Right renal cortex interstitium (tissue), 3 donors: ENCODE measurements around the gene PRDM16. TPM values are rescaled to one million over a fixed set of nuclear protein-coding genes. Genes with fewer than 3 reads are reported as not detected.
A peak's percentile ranks its signal among the peaks of the same experiment; 100 is the strongest.

Experiments used
- DNase-seq, 3 donors: peaks; one replicate each; pipeline ENCODE4 v3.0.0-alpha.2; 2013; ENCODE audit warnings: low read depth in 3 of 3, low spot score in 2 of 3
- polyA plus RNA-seq, 3 donors: library from polyadenylated mRNA; unstranded; fragments of 120-200 nt; gene quantifications; one replicate each; pipeline ENCODE4 v1.2.1, GENCODE V29; 2013; ENCODE audit not compliant: insufficient read length in 3 of 3

PRDM16 gene
- polyA plus RNA-seq, 3 donors = 4.8 to 6.6 (median 6.4) TPM

DNA sequence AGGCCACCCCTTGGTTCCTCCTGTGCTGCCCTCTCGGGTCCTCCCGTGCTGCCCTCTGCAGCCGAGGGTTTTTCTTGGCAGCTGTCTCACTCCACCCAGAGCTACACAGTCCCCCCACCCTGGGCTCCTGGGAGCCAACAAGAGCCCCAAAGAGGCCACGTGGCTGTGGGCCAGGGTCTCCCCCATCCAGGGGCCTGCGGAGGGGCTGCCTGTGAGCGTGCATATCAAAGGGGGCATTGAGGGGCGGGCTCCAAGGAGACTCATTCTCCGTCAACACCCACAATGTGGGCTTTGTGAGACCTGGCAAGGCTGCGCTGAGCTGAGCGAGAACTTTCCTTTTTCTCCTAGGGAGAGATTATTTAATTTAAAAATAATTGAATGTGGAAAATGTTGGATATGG, 276.8 kb downstream of the PRDM16 start:
- DNase-seq = no peak

DNA sequence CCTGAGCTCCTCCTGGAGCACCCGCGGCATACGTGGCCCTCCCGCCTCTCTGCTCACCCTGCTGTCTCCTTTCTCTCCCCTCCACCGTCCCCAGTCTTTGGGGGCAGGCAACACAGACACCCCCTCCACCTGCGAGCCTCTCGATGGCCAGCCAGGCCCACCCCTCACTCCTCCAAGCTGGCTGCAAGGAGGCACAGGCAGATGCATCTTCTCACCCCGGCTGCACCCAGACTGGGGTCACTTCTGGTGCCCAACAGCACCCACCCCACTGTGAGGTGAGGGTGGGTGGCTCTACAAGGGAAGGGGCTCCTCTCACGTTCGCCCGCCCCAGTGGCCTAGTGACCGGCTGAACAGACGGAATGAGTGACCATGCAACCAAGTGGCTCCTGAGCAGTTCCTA, 277.5 kb downstream of the PRDM16 start:
- DNase-seq = no peak

DNA sequence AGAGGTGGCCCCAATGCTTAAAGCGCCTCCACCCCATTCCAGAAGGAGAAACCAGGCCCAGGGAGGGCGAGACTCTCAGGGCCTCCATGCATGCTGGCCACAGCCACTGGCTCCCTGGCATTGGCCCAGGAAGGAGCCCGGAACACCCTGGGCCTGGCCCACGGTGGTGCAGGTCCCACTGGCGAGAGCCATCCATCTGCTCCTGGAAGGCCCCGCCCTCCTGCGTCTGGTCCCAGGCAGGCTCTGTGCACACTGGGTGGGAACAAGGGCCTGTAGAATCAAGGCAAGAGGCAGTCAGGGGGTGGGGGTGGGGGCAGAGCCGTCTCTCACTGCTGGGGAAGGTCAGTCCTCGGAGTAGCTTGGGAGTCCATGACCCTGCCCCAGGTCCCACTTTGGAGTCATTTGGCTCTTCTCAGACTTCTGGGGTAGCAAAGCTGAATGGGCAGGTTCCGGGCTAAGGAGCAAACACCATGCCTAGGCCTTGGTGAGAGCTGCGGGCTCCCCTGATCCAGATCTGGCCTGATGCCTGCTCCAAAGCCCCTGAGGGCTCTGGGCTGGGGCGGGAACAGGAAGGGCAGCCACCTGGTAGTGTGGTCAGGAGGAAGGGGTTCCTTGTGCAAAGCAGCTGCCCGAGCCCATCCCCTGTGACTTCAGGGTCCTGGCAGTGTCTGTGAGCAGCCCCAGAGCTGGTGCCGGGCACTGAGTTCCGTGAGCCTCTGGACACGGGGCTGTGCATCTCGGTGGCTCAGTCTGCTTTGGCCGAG, 278.4 kb downstream of the PRDM16 start:
- no peak for DNase-seq

DNA sequence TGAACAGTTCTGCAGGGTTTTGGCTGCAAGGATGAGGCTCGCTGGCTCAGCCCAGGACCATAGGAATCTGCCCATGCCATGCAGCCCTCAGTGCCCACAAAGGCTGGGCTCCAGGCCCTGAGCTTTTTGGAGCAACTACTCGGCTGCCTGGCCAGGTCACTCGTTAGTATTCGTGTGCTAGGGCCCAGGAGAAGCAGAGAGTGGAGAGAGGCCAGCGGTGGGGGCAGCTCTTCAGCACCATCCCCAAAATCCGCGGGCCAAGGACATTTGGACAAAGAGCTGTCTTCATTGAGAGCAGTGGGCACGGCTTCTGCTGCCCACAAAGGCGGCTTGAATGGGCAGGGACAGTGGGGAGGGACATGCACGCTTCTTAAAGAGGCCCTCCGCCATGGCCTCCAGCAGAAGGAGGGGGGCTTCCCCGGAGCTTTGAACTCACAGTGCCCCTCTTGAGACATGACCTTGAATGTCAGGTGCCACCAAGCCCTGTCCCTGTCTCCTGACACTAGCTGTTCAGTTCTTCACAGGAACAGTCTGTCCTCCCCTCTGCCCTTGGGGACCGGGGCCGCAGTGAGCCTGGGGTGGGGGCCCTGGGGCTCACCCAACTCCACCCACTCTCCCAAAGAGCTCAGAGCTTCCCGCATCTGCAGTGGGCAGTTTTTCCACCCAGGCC, 279.3 kb downstream of the PRDM16 start:
- DNase-seq = no peak

DNA sequence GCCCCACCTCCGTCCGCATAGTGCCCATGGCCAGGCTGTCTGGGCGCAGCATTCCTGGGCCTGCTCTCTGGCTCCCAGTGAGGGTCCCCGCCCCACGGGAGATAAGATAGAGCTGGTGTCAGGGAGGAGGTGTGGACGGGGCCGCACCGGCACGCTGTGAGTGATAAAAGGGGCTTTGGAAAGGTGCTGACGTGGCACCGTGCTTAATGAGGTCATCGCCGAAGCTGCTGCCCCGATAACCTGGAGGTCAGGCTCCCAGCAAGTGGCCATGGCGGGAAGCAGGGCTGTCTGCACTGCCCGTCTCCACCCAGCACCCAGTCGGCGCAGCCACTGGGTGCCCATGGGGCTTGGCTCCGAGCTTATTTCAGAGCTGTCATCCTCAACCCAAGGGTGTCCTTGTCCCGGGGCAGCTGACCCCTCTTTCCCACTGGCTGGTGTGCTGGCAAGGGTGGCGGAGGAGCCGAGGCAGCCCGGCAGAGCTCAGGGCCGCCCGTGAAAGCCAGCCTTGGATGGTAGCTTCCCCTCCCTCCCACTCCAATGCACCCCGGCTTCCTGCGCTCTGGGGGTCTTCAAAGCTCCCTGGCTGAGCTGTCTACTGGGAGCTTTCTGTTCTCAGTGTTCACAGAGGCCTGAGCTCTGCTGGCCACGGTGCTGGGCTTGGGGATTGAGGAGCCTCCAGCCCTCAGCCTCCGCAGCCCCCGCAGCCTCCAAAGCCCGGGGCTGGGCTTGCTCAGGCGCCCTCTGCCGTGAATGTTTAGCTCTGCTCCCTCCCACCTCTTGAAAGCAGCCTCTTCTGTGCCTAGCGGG, 280.4 kb downstream of the PRDM16 start:
- DNase-seq = no peak

DNA sequence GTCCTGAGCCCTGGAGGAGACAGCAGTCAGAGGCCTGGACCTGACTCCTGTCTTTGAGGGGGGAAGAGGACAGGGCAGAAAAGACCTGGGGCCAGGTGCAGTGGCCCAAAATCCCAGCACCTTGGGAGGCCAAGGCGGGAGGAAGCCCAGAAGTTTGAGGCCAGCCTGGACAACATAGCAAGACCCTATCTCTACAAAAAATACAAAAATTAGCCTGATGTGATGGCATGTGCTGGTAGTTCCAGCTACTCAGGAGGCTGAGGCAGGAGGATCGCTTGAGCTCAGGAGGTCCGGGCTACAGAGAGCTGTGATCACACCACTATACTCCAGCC, 280.9 kb downstream of the PRDM16 start:
- DNase-seq = no peak

DNA sequence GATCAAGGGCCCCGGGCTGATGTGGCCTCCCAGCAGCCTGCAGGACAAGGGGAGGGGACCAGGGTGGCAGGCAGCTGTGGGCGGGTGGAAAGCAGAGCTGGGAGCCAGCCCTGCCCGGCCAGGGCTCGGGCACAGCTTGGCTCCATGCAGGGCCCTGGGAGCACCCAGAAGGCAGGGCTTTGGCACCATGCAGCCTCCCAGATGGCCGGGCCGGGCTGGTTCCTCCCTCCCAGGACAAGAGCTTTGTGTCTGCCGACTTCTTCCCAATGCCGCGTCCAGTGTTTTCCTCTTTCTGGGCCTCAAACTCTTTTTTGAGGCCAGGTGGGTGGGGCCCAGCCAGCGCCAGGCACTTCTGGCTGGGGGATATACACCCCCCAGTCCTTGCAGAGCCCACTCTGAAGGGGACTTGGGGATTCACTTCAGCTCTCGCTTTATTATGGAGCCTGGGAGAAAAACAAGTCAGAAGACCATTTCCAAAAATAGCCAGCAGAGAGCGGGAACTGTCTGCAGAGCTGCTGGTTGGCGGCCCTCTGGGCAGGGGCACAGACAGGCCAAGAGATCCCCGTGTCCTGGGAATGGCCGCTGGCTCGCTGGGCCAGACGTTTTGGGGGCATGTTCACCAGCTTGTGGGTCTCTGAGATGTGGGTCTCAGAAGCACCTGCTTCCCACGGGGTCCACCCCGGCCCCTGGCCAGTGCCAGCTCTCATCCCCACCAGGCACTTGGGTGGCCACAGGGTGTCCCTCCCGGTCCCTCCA, 281.7 kb downstream of the PRDM16 start:
- DNase-seq = no peak

DNA sequence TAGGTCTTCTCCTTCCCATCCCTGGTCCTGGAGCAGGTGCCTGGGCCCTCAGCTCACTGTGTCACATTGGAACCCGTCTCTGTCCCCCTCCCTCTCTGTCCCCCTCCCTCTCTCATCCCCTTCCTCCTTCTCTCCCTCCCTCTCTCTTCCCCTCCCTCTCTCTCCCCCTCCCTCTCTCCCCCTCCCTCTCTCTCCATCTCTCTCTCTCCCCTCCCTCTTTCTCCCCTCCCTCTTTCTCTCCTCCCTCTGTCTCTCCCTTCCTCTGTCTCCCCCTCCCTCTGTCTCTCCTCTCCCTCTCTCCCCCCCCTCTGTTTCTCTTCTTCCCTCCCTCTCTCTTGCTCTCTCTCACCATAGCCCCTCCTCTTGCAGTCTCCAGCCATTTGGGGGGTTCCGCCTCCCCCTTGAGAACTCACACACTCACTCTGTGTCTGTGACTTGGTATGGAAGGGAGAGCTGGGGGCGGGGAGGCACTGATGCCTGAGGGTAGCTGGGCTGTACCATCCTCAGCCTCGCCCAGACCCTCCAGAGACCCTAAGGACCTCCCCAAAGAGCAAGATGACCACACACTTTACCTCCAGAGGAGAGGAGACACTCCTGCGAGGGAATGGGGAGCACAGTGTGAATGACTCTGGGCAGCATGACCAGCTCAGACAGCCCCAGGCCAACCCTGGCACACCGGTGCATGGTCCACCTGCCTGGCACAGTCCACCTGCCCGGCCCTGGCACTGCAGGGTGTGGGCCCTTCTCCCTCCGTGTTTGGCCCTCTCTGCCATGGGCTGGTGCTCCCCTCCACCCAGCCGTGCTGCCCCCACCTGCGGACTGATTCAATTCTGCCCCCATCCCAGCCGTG, 282.7 kb downstream of the PRDM16 start:
- DNase-seq = no peak

DNA sequence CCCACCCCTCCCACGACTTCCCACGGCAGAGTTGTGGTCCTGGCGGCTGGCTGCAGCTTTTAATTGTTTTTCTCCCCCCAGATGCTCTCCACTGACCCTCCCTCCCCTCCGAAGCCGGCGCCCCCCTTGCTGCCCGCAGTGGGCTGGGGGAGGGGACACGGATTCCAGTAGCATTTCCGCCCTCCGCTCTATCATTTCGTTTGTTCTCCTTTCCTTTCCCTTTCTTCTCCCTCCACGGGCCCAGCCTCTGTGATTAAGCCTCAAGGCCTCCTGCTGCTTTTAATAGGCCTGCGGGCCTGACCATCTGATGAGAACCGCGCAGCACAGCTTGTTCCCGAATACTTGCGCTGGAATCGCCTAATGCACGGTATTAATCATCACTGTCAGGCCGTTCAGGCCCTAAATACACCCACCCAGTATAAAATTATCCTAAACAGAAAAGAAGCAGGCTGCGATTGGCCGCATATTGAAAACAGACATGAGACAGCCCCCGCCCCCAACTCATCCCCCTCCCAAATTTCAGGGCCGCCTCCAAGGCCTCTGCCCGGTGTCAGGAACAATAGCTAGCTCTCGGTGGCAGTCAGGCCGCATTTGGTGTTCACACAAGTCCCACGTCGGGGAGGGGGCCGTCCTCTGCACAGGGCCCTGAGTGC, 283.4 kb downstream of the PRDM16 start:
- DNase-seq = peak in 2 of 3 donors; percentile 42 to 57

DNA sequence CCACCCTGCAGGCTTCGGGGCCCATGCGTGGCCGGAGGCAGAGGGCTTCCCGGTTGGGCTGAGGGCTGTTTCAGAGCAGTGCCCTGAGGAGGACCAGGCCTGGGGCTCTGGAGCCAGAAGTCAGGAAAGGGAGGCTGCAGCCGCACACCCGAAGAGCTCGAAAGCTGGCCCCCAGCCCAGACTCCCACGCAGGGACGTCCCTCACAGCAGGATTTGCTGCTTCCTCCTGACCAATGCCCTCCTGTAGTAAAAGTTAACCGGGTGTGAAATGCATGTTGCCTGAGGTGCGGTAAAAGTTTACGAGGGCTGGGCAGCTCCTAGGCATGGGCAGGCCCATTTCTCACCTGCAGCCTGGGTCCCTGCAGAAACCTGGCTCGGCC, 283.9 kb downstream of the PRDM16 start:
- peak; percentile 68 to 85 (median 74) for DNase-seq

DNA sequence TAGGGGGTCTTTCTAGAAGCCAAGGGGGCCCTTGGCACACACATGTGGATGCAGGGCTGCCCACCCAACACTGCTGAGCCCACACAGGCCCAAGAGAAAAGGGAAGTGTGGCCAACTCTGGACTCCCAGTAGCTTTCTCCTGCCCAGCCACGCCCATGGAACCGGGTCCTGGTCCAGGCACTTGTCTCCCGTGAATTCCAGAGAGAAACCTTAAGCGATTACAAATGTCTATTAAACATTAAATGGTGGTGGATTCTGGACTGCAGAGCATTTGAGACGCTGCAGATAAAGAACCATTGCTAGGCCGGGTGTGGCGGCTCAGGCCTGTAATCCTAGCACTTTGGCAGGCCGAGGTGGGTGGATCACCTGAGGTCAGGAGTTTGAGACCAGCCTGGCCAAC, 284.9 kb downstream of the PRDM16 start:
- DNase-seq = no peak

DNA sequence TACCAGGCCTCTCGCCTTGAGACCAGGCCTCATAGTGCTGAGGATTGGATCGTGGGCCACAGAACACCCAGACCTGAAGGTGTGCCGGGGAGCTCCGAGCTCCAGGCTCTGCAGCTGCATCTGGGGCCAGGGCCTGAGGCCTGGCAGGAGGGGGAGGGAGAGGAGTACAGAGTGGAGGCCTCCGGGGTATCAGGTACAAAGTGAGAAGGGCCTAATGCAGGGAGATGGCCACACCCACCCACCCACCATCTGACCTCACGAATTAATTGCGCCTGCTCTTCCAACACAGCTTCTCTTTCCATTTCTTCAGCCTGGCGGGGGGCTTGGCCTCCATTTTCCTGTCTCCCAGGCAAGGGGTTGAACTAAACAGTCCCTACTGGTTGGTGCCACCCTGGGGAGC, 286.1 kb downstream of the PRDM16 start:
- DNase-seq = no peak

DNA sequence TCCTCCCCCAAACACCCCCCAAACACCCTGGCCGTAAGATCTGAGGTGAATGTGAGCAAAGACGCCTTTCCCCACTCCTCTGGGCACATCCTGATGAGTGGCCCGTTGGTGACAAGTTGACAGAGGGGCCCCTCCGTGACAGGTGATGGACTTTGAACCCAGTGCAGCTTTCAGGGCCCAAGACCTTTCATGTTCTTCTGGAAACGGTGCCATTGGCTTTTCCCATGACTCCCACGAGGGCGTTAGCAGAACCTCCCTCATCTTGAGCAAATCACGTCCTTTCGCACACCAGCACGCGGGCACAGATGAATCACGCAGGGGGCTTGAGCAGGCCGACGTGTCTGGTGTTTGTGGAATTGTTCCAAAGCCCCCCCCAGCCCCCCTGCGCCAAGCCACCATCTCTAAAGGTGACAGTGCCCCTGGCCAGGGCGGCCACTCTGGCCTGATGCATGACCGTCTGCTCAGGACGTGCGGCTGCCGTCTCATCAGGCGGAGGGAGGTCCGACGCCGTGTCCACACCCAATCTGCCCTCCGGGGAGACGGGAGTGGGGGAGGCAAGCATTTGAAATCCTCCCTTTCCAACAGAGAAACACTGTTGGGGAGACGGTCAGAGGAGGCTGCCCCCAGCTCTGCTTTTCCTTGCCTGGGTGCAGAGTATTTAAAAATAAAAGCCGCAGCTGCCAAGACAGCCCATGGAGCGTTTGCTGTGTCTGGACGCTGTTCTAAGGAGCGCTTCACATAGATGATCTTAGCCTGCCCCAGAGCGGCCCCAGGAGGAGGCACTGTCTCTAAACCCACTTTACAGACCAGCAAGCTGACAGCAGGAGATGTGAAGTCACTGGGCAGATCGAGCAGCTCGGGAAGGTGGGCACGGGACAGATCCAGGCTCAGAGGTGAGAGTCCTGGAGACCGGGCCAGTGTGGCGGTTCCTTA, 287.2 kb downstream of the PRDM16 start:
- DNase-seq = no peak

DNA sequence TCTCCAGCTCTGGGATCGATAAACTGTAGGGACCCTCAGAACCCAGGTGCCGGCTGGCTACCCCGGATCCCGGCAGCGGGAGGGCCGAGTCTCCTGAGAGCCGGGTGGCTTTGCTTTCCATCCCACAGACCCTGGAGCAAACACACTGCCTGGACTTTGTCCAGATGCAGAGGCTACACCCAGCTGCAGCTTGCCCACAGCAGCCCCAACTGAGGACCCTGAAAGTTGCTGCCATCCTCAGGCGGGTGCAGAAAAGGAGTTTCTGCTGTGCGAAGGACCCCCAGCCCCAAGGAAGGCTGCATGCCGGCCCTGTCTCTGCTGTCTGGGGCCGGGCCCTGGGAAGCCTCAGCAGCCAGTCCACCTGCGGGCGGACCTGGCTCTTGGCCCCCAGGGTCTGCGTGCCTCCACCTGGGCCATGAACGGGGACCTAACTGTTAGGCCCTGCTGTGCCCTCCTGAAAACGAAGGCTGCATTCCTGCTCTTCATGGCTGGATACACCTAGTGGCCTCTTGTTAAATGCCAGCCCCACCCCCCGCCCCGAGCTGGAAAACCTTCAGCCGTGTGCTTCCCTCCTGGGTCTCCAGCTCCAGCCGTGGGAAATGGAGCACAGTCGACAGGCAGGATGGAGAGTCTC, 287.9 kb downstream of the PRDM16 start:
- no peak for DNase-seq

DNA sequence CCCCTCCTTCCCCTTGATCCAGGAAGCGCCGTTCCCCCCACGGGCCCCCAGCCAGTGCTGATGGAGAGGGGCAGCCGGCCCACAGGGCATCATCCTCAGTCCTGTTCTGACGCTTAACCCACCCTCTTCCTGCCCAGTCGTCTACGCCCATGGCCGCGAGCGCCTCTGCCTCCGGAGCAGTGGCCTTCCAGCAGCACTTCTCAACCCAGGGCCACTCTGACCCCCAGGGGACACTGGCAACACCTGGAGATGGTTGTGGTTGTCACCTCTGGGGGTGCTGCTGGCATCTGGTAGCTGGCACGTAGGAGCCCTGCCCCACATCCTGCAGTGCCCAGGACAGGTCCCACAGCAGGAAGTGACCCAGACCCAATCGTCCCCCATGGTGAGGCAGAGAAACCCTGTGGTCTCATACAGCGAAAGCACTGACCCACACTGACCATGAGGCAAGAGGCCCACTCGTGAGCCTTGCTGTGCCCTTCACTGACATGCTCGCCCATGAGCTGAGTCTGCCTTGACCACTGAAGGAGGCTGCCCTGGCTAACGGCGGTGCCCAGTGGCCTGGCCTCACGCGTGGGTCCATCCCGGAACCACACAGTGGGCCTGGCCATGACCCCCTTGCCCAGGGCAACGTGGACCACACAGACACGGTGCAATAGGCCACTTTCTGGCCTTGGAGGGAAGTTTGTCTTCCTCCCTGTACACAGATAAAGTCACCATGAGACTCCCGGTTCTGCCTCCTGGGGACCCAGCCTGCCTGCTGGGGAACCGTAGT, 288.7 kb downstream of the PRDM16 start:
- no peak for DNase-seq

DNA sequence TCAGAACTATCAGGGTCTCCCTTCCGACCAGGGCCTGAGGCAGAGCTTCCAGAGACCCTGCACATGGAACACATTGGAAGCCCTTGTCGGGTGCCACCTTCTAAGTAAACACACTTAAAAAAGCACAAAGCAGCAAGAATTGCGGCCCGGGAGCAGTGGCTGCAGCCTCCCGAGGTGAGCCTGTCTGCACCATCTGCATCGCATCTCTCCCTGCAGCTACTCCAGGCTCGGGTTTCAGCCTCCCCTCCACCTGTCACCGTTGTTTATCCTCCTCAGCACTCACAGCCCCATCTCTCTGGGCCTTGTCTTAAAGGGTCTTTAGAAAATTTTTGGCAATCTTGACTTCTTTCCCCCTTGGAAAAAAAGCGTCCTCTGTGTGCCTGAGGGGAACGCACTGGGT, 290.3 kb downstream of the PRDM16 start:
- DNase-seq = no peak

DNA sequence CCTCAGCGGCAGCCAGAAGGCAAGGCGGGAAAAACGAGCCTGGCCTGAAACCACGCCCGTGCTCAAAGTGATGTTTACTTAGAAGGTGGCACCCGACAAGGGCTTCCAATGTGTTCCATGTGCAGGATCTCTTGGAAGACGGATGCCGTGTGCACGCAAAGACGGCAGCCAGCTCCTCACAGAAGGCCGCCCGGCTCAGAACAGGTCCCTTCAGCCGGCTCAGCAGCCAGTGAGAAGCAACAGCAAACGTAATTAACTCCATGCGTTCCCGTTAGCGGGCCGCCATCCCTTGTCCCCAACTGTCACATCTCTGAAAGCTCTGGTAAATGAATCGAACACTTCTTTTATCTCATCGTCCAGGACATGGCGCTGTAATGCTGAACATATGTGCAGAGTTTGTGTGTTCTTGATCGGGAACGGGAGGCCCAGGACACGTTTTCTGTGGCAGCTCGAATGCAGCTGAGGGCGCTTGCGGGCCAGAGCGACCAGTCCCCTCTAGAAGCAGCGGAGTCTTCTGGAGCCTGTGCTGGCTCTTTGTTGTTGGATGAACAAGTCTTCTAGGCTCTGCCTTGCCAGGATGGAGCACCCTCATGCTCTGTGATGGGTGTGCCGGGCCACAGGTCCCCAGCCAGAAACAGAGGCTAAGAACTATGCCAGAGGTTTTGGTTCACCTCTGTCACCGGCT, 290.9 kb downstream of the PRDM16 start:
- no peak for DNase-seq
